ENCODE data around the gene ASMTL.

ASMTL gene

GRCh38 chrX:1359477-1359873 lies 93.2 kb downstream of the ASMTL start:
- DNase-seq, result no peak
- no peaks in the 10 kb centered on the region for H3K79me2 ChIP-seq (ENCODE audit: control insufficient read depth, insufficient read depth, low read length, poor library complexity)
- no peak overlapping the region for H3K4ac ChIP-seq (ENCODE audit: low read depth, low read length)
- H2AK5ac ChIP-seq (ENCODE audit: low read length), result no peak overlapping the region
- H3K4me1 ChIP-seq (ENCODE audit: control insufficient read depth in 1 of 2, insufficient read depth in 2 of 2, low read length in 2 of 2), result peaks cover 5% of the 10 kb centered on the region in 2 experiments
- no peak overlapping the region for H2BK12ac ChIP-seq (ENCODE audit: low read length)
- H3K9me3 ChIP-seq (ENCODE audit: insufficient read depth, low read depth, low read length), result peaks cover 3% of the 10 kb centered on the region
- H3K23ac ChIP-seq (ENCODE audit: low read length), result no peak overlapping the region
- no peak overlapping the region for H2AFZ ChIP-seq (ENCODE audit: insufficient read depth, low read length, poor library complexity)
- H4K8ac ChIP-seq (ENCODE audit: low read depth, low read length), result no peak overlapping the region
- no peak overlapping the region for H3K4me3 ChIP-seq (ENCODE audit: low read depth, low read length)
- no peaks in the 10 kb centered on the region for H3K79me1 ChIP-seq (ENCODE audit: low read length)
- no peak overlapping the region for H4K91ac ChIP-seq (ENCODE audit: low read depth, low read length)
- H3K27ac ChIP-seq (ENCODE audit: low read depth, low read length), result no peak overlapping the region
- no peak overlapping the region for H2BK5ac ChIP-seq (ENCODE audit: low read depth, low read length, poor library complexity)
- no peak overlapping the region for H3K18ac ChIP-seq (ENCODE audit: low read length)
- no peaks in the 10 kb centered on the region for H3K27me3 ChIP-seq (ENCODE audit: insufficient read depth, low read length)
- H3K4me2 ChIP-seq (ENCODE audit: low read length), result no peak overlapping the region
- no peak overlapping the region for H4K12ac ChIP-seq (ENCODE audit: low read depth, low read length)
- no peaks in the 10 kb centered on the region for H3K36me3 ChIP-seq (ENCODE audit: control insufficient read depth in 1 of 2, insufficient read depth in 2 of 2, low read length in 2 of 2)
- H3K14ac ChIP-seq (ENCODE audit: low read length), result no peak overlapping the region
- no peak overlapping the region for H3K9ac ChIP-seq (ENCODE audit: low read length)
- H2BK120ac ChIP-seq (ENCODE audit: insufficient read depth, low read length, poor library complexity), result no peak overlapping the region
- no CpG with 5 or more reads among the region's 4 CpGs for WGBS (ENCODE audit: extremely low coverage, insufficient coverage, insufficient read length)

GRCh38 chrX:1358793-1359476 lies 93.8 kb downstream of the ASMTL start:
- WGBS (ENCODE audit: extremely low coverage, insufficient coverage, insufficient read length), result no CpG with 5 or more reads among the region's 6 CpGs
- Histone ChIP-seq H3K9me3 (ENCODE audit: insufficient read depth, low read depth, low read length) (peaks cover 3% of the 10 kb centered on the region), H3K79me2 (ENCODE audit: control insufficient read depth, insufficient read depth, low read length, poor library complexity) (no peaks in the 10 kb centered on the region), H2AFZ (ENCODE audit: insufficient read depth, low read length, poor library complexity) (no peak overlapping the region), H2AK5ac (ENCODE audit: low read length) (no peak overlapping the region), H3K79me1 (ENCODE audit: low read length) (no peaks in the 10 kb centered on the region), H3K4ac (ENCODE audit: low read depth, low read length) (no peak overlapping the region), H3K9ac (ENCODE audit: low read length) (no peak overlapping the region), H3K36me3 (ENCODE audit: control insufficient read depth in 1 of 2, insufficient read depth in 2 of 2, low read length in 2 of 2) (no peaks in the 10 kb centered on the region), H3K4me3 (ENCODE audit: low read depth, low read length) (no peak overlapping the region), H4K8ac (ENCODE audit: low read depth, low read length) (no peak overlapping the region), H4K12ac (ENCODE audit: low read depth, low read length) (no peak overlapping the region), H3K23ac (ENCODE audit: low read length) (no peak overlapping the region), H3K4me1 (ENCODE audit: control insufficient read depth in 1 of 2, insufficient read depth in 2 of 2, low read length in 2 of 2) (peaks cover 5% of the 10 kb centered on the region in 2 experiments), H3K27me3 (ENCODE audit: insufficient read depth, low read length) (no peaks in the 10 kb centered on the region), H3K18ac (ENCODE audit: low read length) (no peak overlapping the region), H3K14ac (ENCODE audit: low read length) (no peak overlapping the region), H2BK120ac (ENCODE audit: insufficient read depth, low read length, poor library complexity) (no peak overlapping the region), H3K27ac (ENCODE audit: low read depth, low read length) (no peak overlapping the region), H2BK12ac (ENCODE audit: low read length) (no peak overlapping the region), H2BK5ac (ENCODE audit: low read depth, low read length, poor library complexity) (no peak overlapping the region), H4K91ac (ENCODE audit: low read depth, low read length) (no peak overlapping the region), H3K4me2 (ENCODE audit: low read length) (no peak overlapping the region)
- no peak for DNase-seq

- H3K79me2 ChIP-seq (ENCODE audit: control insufficient read depth, insufficient read depth, low read length, poor library complexity), result no peaks in the 10 kb centered on the region
- H3K23ac ChIP-seq (ENCODE audit: low read length), result no peak overlapping the region
These were observed 94.7 kb downstream of the ASMTL start for GRCh38 chrX:1357993-1358392.

GRCh38 chrX:1355131-1356046 lies 97.3 kb downstream of the ASMTL start:
- H3K4me1 ChIP-seq (ENCODE audit: control insufficient read depth in 1 of 2, insufficient read depth in 2 of 2, low read length in 2 of 2), result peaks cover 5% of the 10 kb centered on the region in 2 experiments
- no peak for DNase-seq
- H4K8ac ChIP-seq (ENCODE audit: low read depth, low read length), result no peak overlapping the region
- H3K18ac ChIP-seq (ENCODE audit: low read length), result no peak overlapping the region
- no peak overlapping the region for H3K27ac ChIP-seq (ENCODE audit: low read depth, low read length)
- H3K4me2 ChIP-seq (ENCODE audit: low read length), result no peak overlapping the region
- H3K79me2 ChIP-seq (ENCODE audit: control insufficient read depth, insufficient read depth, low read length, poor library complexity), result no peaks in the 10 kb centered on the region
- H4K12ac ChIP-seq (ENCODE audit: low read depth, low read length), result no peak overlapping the region
- no peak overlapping the region for H2BK120ac ChIP-seq (ENCODE audit: insufficient read depth, low read length, poor library complexity)
- H3K9ac ChIP-seq (ENCODE audit: low read length), result no peak overlapping the region
- H3K23ac ChIP-seq (ENCODE audit: low read length), result no peak overlapping the region
- H3K14ac ChIP-seq (ENCODE audit: low read length), result no peak overlapping the region
- H3K4ac ChIP-seq (ENCODE audit: low read depth, low read length), result no peak overlapping the region
- no peak overlapping the region for H3K4me3 ChIP-seq (ENCODE audit: low read depth, low read length)
- H2AFZ ChIP-seq (ENCODE audit: insufficient read depth, low read length, poor library complexity), result no peak overlapping the region
- no peak overlapping the region for H2BK5ac ChIP-seq (ENCODE audit: low read depth, low read length, poor library complexity)
- H3K9me3 ChIP-seq (ENCODE audit: insufficient read depth, low read depth, low read length), result peaks cover 3% of the 10 kb centered on the region
- H3K36me3 ChIP-seq (ENCODE audit: control insufficient read depth in 1 of 2, insufficient read depth in 2 of 2, low read length in 2 of 2), result peaks cover 0 to 2% of the 10 kb centered on the region in 2 experiments
- 82% methylated on average over 1 of the region's 11 CpGs for WGBS (ENCODE audit: extremely low coverage, insufficient coverage, insufficient read length)
- no peak overlapping the region for H4K91ac ChIP-seq (ENCODE audit: low read depth, low read length)
- no peaks in the 10 kb centered on the region for H3K27me3 ChIP-seq (ENCODE audit: insufficient read depth, low read length)
- H2BK12ac ChIP-seq (ENCODE audit: low read length), result no peak overlapping the region
- H3K79me1 ChIP-seq (ENCODE audit: low read length), result no peaks in the 10 kb centered on the region
- H2AK5ac ChIP-seq (ENCODE audit: low read length), result no peak overlapping the region

More at GRCh38 chrX:1357993-1358392, 94.7 kb downstream of the ASMTL start:
- H2AK5ac ChIP-seq (ENCODE audit: low read length), result no peak overlapping the region
- H3K4me2 ChIP-seq (ENCODE audit: low read length), result no peak overlapping the region
- no peak overlapping the region for H4K8ac ChIP-seq (ENCODE audit: low read depth, low read length)
- DNase-seq, result no peak
- no peaks in the 10 kb centered on the region for H3K27me3 ChIP-seq (ENCODE audit: insufficient read depth, low read length)
- no peak overlapping the region for H3K9ac ChIP-seq (ENCODE audit: low read length)
- no CpG with 5 or more reads among the region's 10 CpGs for WGBS (ENCODE audit: extremely low coverage, insufficient coverage, insufficient read length)
- no peak overlapping the region for H4K12ac ChIP-seq (ENCODE audit: low read depth, low read length)
- no peak overlapping the region for H2BK120ac ChIP-seq (ENCODE audit: insufficient read depth, low read length, poor library complexity)
- no peak overlapping the region for H4K91ac ChIP-seq (ENCODE audit: low read depth, low read length)
- H3K4me1 ChIP-seq (ENCODE audit: control insufficient read depth in 1 of 2, insufficient read depth in 2 of 2, low read length in 2 of 2), result peaks cover 5% of the 10 kb centered on the region in 2 experiments
- H3K9me3 ChIP-seq (ENCODE audit: insufficient read depth, low read depth, low read length), result peaks cover 3% of the 10 kb centered on the region
- no peak overlapping the region for H3K14ac ChIP-seq (ENCODE audit: low read length)
- H2AFZ ChIP-seq (ENCODE audit: insufficient read depth, low read length, poor library complexity), result no peak overlapping the region
- H2BK5ac ChIP-seq (ENCODE audit: low read depth, low read length, poor library complexity), result no peak overlapping the region
- no peak overlapping the region for H3K4ac ChIP-seq (ENCODE audit: low read depth, low read length)
- no peak overlapping the region for H3K27ac ChIP-seq (ENCODE audit: low read depth, low read length)
- no peak overlapping the region for H3K4me3 ChIP-seq (ENCODE audit: low read depth, low read length)
- no peaks in the 10 kb centered on the region for H3K79me1 ChIP-seq (ENCODE audit: low read length)
- H3K18ac ChIP-seq (ENCODE audit: low read length), result no peak overlapping the region
- no peak overlapping the region for H2BK12ac ChIP-seq (ENCODE audit: low read length)
- no peaks in the 10 kb centered on the region for H3K36me3 ChIP-seq (ENCODE audit: control insufficient read depth in 1 of 2, insufficient read depth in 2 of 2, low read length in 2 of 2)

Data from trophoblast cell (in vitro differentiated cells and primary cell).